Superior temporal gyrus (tissue), 1 donor: ENCODE measurements around the gene C11orf21.

Experiments used
- DNase-seq: peaks from one replicate; pipeline ENCODE4 v3.0.0-alpha.2; 2016; ENCODE audit errors: extremely low spot score

The C11orf21 gene

DNA sequence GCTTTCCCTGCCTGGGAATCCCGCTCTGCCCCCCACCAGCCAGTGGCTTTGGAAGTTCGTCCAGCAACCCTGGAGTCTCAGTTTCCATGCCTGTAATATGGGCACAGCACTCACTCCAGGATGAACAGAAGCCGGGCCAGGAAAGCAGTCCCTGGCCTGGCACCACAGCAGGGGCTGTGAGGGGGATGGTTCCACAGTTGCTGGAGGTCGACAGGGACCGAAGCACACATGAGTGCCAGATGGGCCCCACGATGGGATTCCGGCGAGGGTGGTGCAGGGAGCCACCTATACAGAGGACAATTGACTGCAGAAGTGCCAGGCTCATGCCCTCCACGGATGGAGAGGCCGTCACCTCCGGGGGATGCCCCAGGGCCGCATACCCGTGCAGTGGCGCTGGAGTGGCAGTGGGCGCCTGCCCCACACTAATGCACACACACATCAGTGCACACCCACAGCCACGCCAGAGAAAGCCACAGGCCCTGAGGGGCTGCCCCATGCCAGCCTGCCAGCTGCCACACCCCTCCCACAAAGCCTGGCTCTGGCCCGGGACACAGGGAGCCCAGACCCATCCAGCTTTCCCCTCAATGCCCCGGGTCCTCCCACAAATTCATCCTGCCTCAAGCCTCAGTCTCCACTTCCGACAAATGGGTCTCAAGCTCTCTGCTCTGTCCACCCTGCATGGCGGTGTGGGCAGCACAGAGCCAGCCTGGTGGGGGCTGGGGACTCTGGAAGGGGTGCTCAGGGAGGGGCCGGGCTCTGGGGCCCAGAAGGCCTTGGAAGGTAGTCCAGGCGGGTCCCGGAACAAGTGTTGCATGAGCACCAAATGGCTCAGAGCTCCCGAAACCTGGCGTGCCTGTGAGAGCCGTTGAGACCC is 41.0 kb downstream of the C11orf21 start:
- no peak for DNase-seq

DNA sequence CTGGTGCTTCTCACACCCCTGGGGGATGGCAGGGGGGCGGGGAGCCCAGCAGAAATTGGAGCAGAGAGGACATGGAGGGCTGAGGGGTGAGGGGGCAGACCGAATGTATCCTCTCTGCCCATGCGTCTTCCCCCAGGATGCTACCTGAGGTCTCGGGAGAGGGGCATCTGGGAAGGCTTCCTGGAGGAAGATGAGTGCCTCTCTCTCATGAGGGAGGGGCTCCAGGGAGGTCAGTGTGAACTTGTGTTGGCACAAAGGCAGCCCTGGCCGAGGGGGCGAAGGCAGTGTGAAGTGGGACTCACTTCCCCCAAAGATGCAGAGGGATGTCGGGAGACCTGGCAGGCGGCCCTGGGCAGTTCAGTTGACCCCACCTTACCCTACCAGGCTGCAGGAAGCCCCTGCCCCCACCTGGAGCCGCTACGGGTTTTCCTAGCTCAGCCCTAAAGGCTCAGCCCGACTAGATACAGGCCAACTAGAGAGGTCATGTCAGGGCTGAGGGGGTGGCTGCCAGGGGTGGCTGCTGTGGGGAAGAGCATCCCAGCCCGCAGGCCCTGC is 41.7 kb downstream of the C11orf21 start:
- DNase-seq = no peak

DNA sequence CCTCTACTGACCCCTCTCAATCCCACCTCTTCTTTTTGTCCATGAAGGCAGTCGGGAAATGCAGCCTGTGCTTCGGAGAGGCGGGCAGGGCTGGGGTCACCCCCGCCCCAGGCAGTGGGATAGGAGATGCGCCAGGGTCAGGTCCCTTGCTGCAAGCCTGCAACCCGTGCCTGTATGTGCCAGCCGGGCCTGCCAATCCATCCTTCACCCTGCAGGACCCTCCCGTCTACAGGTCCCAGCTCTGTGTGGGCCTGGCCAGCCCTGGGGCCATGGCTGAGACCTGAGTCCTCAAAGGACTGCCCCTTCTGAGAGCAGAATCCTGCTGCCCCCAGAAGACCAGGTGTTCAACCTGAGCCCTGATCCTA is 42.3 kb downstream of the C11orf21 start:
- no peak for DNase-seq

DNA sequence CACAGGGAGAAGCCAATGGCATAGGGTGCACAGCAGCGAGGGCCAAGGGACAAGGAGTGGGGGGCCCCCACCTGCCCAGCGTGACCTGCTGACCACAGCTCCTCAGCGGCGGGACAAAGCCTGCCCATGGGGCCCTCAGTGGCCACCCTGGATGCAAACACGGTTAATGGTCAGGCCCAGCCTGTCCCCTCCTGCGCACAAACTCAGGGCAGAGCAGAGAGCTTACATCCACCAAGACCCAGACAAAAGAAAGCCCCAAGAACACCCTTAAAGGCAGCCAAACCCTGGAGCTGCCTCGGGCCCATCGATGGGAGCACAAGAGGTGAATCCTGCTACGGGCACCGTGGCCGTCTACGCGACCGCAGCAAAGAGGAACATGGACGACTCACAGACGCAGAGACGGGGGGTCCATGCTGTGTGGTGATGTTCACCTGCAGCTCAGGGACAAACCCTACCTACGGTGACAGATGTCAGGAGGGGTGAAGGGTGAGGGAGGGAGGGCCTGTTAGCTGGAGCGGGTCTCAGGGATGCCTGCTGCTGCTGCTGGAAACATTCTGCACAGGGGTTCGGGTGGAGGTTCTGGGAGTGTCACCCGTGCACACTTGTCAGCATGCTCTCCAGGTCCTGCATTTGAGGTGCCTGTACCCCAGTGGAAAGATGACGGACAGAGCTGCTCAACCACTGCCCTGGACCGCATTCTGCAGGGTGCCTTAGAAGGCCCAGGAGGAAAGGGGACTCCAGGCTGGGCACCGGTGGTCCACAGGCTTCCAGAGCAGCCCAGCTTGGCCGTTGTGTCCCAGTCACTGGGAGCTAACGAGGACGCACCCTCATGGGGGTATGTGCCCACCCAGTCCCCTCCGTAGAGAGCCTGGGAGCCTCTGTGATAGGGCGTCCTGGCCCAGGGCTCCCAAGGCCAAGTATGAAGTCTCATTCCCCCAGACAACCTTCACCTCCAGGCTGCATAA is 42.9 kb downstream of the C11orf21 start:
- DNase-seq = no peak

DNA sequence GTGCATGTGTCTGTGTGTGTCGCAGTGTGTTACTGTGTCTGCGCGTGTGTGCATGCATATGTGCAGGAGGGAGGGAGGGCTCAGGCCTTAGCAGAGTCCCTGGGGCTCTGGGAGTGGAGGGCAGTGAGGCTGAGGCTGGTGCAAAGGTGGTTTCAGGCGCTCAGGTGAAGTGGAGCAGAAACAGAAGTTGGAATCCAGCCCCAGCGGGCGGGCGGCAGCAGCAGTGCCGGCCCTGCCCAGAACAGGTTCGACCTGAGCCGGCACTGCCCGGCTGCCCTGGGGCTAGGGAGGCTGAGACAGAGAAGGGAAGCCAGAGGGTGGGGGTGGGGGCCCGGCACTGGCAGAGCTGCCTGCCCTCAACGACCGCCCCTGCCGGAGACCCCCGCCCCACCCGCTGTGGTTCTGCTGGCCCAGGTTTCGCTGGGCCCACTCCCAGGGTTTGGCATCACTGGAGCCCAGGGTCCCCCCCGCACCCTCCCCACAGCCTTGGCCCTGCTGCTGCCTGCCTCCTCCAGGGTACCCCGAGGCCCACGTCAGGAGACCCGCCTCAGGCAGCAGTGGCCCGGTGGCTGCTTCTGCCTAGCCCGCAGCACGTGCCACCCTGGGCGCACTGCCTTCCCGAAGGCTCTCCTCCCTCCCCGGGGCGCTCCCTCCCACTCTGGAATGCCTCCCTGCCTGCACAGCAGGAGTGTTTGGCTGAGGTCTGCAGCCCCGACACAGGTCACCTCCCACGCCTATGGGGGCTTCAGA is 44.6 kb downstream of the C11orf21 start:
- DNase-seq = no peak

DNA sequence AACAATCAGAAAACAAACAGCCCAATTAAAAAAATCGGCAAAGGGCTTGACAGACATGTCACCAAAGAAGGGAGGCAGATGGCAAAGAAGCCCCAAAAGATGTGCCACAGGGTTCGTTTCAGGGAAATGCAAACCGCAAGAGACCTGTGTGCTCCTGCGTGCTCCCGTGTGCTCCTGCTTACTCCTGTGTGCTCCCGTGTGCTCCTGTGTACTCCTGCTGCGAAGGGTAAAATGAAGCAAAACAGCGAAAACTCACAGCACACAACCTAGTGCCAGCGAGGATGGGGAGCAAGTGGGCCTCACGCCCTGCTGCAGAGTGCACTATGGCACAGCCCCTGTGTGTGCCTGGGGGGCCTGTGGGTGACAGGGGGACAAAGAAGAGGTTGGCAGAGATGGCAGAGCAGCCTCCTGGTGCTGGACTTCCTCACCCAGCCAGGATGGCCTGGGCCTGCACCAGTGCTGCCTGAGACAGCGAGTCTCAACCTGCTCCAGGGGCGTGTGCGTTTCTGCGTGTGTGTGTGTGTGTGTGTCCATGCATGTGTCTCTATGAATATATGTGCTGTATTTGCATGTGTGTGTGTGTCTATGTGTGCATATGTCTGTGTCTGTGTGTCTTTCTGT is 45.3 kb downstream of the C11orf21 start:
- DNase-seq = no peak

DNA sequence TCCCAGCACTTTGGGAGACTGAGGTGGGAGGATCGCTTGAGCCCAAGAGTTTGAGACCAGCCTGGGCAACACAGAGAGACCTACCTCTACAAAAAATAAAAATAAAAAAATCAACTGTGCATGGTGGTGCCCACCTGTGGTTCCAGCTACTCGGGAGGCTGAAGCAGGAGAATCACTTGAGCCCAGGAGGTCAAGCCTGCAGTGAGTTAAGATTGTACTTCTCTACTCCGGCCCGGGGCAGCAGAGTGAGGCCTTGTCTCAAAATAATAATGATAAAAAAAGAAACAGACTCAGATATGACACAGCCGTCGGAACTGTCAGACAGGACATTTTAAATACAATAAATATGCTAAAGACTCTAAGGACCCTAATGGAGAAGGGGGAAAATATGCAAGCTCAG is 49.7 kb downstream of the C11orf21 start:
- no peak for DNase-seq

DNA sequence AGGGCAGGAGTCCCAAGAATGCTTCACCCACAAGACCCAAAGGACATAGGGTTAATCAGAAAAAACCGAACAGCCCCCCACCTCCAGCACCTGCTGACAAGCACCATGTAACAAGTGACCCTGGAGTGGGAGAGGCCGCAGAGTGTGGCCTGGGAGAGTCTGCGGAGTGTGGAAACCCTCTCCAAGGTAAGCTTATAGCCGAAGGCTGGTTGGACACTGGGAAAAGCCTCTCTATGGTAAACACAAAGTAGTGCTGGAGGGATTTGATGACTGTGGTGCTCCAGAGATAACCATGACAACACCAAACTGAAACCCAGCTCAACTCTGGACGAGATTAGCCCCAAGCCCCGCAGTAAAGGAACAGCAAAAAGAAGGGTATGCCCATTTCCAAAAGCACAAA is 50.6 kb downstream of the C11orf21 start:
- DNase-seq = no peak

DNA sequence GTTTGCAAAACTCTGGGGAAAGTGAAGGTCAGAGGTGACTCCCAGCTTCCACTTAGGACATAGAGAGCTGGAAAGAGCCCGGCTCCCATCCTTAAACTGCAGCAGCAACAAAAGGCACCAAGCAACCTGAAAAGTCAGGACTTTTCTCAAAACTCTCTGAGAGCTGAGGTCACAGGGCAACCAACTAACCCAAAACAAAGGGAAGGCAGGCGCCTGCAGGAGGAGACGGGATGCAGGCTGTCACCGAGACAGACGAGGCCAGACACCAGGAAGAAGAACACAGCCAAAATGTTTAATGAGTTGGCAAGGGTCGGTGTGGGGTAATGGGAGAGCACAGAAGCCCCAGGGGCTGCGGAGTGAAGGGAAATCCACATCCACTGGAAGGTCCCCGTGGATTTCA is 51.2 kb downstream of the C11orf21 start:
- DNase-seq = no peak

DNA sequence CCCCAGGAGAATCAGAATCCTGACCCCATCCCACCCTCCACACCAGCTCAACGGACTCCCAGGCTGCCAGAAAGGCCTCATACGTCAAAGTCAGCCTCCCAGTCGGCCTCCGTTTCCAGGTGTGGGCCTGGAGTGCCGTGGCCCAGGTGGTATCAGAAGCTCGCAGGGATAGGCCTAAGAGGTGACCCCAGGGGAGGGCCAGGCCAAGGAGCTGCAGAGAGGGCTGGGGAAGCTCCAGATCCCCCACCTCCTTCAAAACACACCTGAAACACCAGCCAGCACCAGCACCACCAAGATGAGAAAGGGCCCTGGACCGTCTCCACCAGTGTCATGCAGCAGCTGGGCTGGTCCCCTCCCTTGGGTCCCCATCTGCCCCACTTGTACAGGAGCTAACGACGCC is 51.7 kb downstream of the C11orf21 start:
- no peak for DNase-seq

DNA sequence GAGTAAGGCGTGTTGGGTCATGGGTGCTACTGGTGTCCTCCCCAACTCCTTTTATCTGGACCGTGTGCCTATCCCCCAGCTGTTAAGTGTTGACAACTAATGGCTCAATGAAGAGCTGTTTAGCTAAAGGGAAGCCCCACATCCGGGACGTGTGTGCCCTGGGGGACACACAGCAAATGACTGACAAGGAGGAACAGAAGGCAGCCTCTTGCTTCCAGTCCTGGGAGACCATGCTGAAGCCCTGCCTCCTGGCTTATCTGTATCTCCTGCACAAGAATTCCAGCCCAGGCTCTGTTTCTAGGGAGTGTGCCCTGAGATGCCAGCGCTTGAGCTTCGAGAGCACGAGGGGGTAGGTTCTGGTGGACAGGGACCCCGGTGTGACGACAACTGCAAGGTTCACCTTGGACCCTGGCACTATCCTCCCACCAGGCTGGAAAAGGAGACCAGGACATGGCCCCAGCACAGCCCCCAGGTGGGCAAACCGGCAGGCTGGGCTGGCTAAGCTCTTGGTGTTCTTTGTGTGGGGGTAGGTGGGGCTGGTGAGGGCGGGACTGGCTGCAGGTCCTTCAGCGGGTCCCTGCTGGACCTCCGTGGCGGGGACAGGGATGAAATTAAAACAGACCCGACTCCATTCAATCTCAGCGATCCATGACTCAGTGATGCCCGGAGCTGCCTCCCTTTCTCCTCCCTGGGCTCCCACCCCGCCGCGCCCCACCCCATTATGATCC is 52.4 kb downstream of the C11orf21 start:
- DNase-seq = no peak

DNA sequence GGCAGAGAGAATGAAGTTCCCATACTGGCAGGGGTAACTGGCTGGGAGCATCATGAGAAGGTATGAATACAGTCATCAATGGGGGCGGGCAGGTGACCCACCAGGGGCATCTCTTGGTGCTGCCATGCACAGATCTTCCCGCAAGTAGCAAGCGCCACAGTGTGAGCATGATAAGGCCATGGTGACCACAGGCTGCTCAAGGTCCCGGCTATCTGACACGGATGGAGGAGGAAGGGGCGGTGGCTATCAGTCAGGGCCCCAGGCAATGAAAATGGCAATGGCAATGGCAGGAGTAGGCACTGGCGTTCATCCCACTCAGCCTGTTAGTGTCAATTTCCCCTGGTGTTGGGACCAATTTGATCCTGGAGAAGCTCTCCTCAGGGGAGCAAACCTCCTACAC is 53.0 kb downstream of the C11orf21 start:
- DNase-seq = no peak

DNA sequence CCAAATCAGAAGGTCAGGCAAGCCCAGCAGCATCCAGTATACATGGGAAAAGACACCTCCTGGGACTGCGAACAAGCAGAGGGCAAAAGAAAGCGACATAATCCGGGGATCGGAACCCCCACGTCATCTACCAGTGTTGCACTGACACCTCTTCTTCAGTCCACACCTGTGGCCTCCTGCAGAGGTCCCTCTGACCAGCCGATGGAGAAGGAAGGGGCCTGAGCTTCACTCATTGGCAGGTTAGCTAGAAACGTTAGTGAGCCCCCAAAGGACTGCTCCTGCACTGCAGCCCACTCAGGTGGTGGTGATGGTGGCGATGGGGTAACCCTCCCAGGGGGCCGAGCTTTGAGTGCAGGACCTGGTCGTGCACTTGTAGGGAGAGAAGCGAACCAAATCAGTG is 53.5 kb downstream of the C11orf21 start:
- DNase-seq = no peak

DNA sequence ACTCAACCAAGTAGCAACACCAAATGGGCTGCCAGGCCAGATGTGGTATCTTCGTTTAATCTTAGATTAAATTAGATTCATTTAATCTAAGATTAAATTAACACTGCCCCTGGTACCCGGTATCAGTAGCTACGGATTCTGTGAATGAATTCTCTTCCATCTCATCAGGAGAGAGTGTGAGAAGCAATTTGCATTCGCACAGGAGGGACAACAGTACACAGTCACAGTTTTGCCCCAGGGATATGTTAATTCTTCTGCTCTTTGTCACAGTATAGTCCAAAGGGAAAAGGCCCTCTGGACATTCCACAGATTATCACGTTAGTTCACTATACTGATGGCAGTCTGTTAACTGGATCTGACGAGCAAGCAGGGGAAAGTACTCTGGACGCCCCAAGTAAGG is 54.2 kb downstream of the C11orf21 start:
- no peak for DNase-seq
